ENCODE data around the gene RHOT2. TPM values are rescaled to one million over a fixed set of nuclear protein-coding genes. Genes with fewer than 3 reads are reported as not detected.

Gene RHOT2
- total and polyA plus RNA-seq, 2 experiments from 2014 or later, result 129 to 163 TPM

DNA sequence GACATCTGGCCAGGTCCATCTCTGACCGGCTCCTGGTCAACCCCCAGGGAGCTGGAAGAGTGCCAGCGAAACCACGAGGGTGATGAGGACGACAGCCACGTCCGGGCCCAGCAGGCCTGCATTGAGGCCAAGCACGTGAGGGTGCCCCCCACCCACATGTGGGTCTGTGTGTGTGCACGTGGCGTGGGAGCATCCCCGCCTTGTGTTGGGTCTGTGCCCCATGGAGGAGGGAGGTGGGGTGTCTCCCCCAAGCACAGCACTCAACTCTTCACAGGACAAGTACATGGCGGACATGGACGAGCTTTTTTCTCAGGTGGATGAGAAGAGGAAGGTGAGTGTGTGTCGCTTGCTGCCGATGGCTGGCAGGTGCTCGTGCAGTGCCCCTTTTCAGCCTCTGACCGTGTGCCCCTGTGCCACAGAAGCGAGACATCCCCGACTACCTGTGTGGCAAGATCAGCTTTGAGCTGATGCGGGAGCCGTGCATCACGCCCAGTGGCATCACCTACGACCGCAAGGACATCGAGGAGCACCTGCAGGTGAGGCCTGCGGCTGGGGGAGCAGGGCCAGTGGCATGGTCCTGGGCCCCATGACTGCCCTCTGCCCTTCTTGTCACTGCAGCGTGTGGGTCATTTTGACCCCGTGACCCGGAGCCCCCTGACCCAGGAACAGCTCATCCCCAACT is 14.0 kb downstream of the RHOT2 start:
- no peak overlapping the region for H3K27ac Mint-ChIP-seq
- Histone ChIP-seq H2AFZ (no peak overlapping the region), H3K4me2 (peak overlapping the region; percentile 86), H3K4me1 (ENCODE audit: insufficient read depth) (peaks cover 13% of the 10 kb centered on the region; the same call in 1 of the 2 replicates), H3K79me2 (replicated peaks; ENCODE audit: insufficient read depth) (peaks cover 9% of the 10 kb centered on the region; the same call in 1 of the 2 replicates), H3F3A (replicated peaks; ENCODE audit: low read depth) (peaks cover 24% of the 10 kb centered on the region), H3K27ac (ENCODE audit: low read depth) (no peak overlapping the region), H3K27me3 (ENCODE audit: insufficient read depth) (no peaks in the 10 kb centered on the region), H4K20me1 (replicated peaks; ENCODE audit: insufficient read depth) (peaks cover 14% of the 10 kb centered on the region; the same call in 1 of the 2 replicates), H3K36me3 (ENCODE audit: insufficient read depth) (no peaks in the 10 kb centered on the region; the same call in 1 of the 2 replicates), H3K4me3 (peak overlapping the region; percentile 71; the same call in 1 of the 2 replicates), H3K9me2 (ENCODE audit: insufficient read depth) (no peaks in the 10 kb centered on the region)
- peak overlapping the region; percentile 84 for H3K4me3 Mint-ChIP-seq
- peaks cover 23% of the 10 kb centered on the region for H3K4me1 Mint-ChIP-seq
- ATAC-seq (no peak), DNase-seq (ENCODE audit: low spot score) (no peak)
- TF ChIP-seq EZH2 (IDR thresholded peaks at IDR 0.05; ENCODE audit: low read depth, unreplicated experiment), result no peak
- TF ChIP-seq POLR2AphosphoS5 (IDR thresholded peaks at IDR 0.05; ENCODE audit: low read depth), result peak; percentile 3; the same call in 1 of the 2 replicates
- H3K36me3 Mint-ChIP-seq (ENCODE audit: low read depth), result peaks cover 31% of the 10 kb centered on the region
- peaks cover 23% of the 10 kb centered on the region for H3K27me3 Mint-ChIP-seq (ENCODE audit: insufficient read depth, low read depth, poor library complexity)
- H3K9me3 Mint-ChIP-seq, result no peaks in the 10 kb centered on the region; the same call in 1 of the 3 replicates

DNA sequence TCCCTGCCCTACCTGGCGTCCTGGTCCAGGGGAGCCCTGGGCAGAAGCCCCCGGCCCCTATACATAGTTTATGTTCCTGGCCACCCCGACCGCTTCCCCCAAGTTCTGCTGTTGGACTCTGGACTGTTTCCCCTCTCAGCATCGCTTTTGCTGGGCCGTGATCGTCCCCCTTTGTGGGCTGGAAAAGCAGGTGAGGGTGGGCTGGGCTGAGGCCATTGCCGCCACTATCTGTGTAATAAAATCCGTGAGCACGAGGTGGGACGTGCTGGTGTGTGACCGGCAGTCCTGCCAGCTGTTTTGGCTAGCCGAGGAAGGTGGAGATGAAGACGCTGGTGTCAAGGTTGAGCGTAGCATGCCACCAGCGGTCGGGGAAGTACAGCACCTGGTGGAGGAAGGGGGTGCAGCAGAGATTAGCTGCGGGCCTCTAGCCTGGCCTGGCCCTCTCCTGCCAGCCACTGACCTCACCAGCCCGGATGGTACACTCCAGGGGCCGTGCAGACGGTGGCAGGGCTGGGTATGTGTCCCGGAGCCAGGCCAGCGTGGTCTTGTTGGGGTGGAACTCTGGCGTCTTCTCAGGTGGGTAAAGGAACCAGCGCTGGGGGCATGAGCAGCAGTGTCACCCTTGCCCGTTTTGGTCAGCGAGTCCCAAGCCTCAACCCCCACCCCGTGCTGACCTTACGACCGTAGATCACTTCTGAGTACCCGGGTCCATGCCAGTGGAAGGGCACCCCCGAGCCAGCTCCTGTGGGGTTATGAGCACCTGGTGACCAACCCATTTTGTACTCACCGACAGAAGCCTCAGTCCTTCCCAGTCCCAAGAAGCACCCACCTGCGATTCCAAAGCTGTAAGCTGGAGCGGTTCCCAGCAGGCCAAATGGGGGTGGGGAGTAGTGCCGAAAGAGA is 14.8 kb downstream of the RHOT2 start:
- no peak overlapping the region for H3K27ac Mint-ChIP-seq
- Histone ChIP-seq H3K27me3 (ENCODE audit: insufficient read depth) (no peaks in the 10 kb centered on the region), H3K36me3 (ENCODE audit: insufficient read depth) (no peaks in the 10 kb centered on the region; the same call in 1 of the 2 replicates), H3K27ac (ENCODE audit: low read depth) (no peak overlapping the region), H3K9me2 (ENCODE audit: insufficient read depth) (no peaks in the 10 kb centered on the region), H3K79me2 (replicated peaks; ENCODE audit: insufficient read depth) (peaks cover 9% of the 10 kb centered on the region; the same call in 1 of the 2 replicates), H4K20me1 (replicated peaks; ENCODE audit: insufficient read depth) (peaks cover 14% of the 10 kb centered on the region; the same call in 1 of the 2 replicates), H3K4me1 (ENCODE audit: insufficient read depth) (peaks cover 5% of the 10 kb centered on the region; the same call in 1 of the 2 replicates), H2AFZ (no peak overlapping the region), H3K4me3 (peak overlapping the region; percentile 72), H3K4me2 (peak overlapping the region; percentile 84), H3F3A (replicated peaks; ENCODE audit: low read depth) (peaks cover 24% of the 10 kb centered on the region)
- H3K4me3 Mint-ChIP-seq, result peak overlapping the region; percentile 84
- ATAC-seq (no peak), DNase-seq (ENCODE audit: low spot score) (no peak)
- no peaks in the 10 kb centered on the region; the same call in 1 of the 3 replicates for H3K9me3 Mint-ChIP-seq
- H3K36me3 Mint-ChIP-seq (ENCODE audit: low read depth), result peaks cover 34% of the 10 kb centered on the region
- peaks cover 23% of the 10 kb centered on the region for H3K27me3 Mint-ChIP-seq (ENCODE audit: insufficient read depth, low read depth, poor library complexity)
- peaks cover 20% of the 10 kb centered on the region for H3K4me1 Mint-ChIP-seq
- TF ChIP-seq CREB1 (CRISPR knock-in tag; IDR thresholded peaks at IDR 0.05; ENCODE audit: low read depth) (no peak), EZH2 (IDR thresholded peaks at IDR 0.05; ENCODE audit: low read depth, unreplicated experiment) (no peak), ZNF462 (CRISPR knock-in tag; IDR thresholded peaks at IDR 0.05) (no peak), ZNF114 (CRISPR knock-in tag; IDR thresholded peaks at IDR 0.05) (no peak), POLR2AphosphoS5 (IDR thresholded peaks at IDR 0.05; ENCODE audit: low read depth) (no peak), JUNB (IDR thresholded peaks at IDR 0.05; ENCODE audit: unreplicated experiment) (no peak), ZNF331 (CRISPR knock-in tag; IDR thresholded peaks at IDR 0.05; ENCODE audit: low read depth) (no peak), EZH2phosphoT487 (IDR thresholded peaks at IDR 0.05; ENCODE audit: unreplicated experiment) (no peak), NANOG (IDR thresholded peaks at IDR 0.05; ENCODE audit: borderline replicate concordance) (no peak), STAT1 (IDR thresholded peaks at IDR 0.05; ENCODE audit: unreplicated experiment) (no peak)
- TF ChIP-seq, protein P1, sequence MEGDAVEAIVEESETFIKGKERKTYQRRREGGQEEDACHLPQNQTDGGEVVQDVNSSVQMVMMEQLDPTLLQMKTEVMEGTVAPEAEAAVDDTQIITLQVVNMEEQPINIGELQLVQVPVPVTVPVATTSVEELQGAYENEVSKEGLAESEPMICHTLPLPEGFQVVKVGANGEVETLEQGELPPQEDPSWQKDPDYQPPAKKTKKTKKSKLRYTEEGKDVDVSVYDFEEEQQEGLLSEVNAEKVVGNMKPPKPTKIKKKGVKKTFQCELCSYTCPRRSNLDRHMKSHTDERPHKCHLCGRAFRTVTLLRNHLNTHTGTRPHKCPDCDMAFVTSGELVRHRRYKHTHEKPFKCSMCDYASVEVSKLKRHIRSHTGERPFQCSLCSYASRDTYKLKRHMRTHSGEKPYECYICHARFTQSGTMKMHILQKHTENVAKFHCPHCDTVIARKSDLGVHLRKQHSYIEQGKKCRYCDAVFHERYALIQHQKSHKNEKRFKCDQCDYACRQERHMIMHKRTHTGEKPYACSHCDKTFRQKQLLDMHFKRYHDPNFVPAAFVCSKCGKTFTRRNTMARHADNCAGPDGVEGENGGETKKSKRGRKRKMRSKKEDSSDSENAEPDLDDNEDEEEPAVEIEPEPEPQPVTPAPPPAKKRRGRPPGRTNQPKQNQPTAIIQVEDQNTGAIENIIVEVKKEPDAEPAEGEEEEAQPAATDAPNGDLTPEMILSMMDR (conservative IDR thresholded peaks at IDR 0.05; ENCODE audit: low read depth in 2 of 2), result no peak
